ENCODE measurements around the gene FTSJ1. TPM values are rescaled to one million over a fixed set of nuclear protein-coding genes. Genes with fewer than 3 reads are reported as not detected.

FTSJ1 gene
- total and polyA plus RNA-seq, 2 of the 8 experiments (the other 6 are each of a cell fraction or from before 2014, with no cell fraction given): 62.4 to 80.4 TPM

DNA sequence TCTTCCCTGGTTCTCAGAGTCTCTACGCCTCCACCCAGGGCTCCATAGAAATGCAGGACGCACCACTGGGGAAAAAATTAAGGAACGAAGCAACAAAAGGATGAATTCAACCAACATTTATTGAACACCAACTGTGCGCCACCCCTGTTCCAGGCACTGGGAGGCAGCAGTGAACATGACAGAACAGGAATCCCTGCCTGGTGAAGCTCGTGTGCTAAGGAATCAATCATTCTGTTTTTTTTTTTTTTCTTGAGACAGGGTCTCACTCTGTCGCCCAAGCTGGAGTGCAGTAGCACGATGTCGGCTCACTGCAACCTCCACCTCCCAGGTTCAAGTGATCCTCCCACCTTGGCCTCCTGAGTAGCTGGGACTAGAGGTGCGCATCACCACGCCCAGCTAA lies 1.9 kb upstream of the FTSJ1 start:
- peaks cover 5 to 15% (median 11%) of the 10 kb centered on the region in 4 experiments for H3K4me1 ChIP-seq (replicated peaks in 1 of 4; ENCODE audit: control insufficient read depth in 3 of 4, insufficient read depth in 4 of 4, low read length in 3 of 4)
- H2AK5ac ChIP-seq (ENCODE audit: low read depth, low read length): no peak overlapping the region
- H3K79me2 ChIP-seq (ENCODE audit: control insufficient read depth in 1 of 2, insufficient read depth in 2 of 2, low read length in 2 of 2): peaks cover 0 to 24% of the 10 kb centered on the region in 2 experiments; a peak in 2 of 4 replicates
- peak overlapping the region; percentile 53; the same call in 1 of the 2 replicates for H2AFZ ChIP-seq (ENCODE audit: low read length)
- no peak for DNase-seq (ENCODE audit: low read depth in 1 of 2, low spot score in 2 of 2)
- H3K27me3 ChIP-seq (replicated peaks in 1 of 4; ENCODE audit: control insufficient read depth in 3 of 4, extremely low read depth in 1 of 4, insufficient read depth in 3 of 4, low read length in 3 of 4): no peaks in the 10 kb centered on the region
- no peak overlapping the region for H3K56ac ChIP-seq (replicated peaks; ENCODE audit: insufficient read length, low read depth, low read length)
- H2BK15ac ChIP-seq (ENCODE audit: low read length): no peak overlapping the region
- H3K4me3 ChIP-seq (ENCODE audit: extremely low read depth in 1 of 4, insufficient read depth in 2 of 4, low read depth in 3 of 4, low read length in 4 of 4): peak overlapping the region in 1 of 4 experiments; percentile 37; a peak in 1 of 8 replicates
- no peak overlapping the region for H2BK20ac ChIP-seq (ENCODE audit: low read length)
- no peak overlapping the region for H3K9ac ChIP-seq (replicated peaks in 1 of 4; ENCODE audit: extremely low read depth in 1 of 4, low read depth in 3 of 4, low read length in 3 of 4)
- H3K4me2 ChIP-seq (ENCODE audit: insufficient read depth in 1 of 2, low read depth in 2 of 2, low read length in 2 of 2): peak overlapping the region; percentile 6 to 54; a peak in 3 of 4 replicates
- H3K9me3 ChIP-seq (ENCODE audit: insufficient read depth in 2 of 2, low read depth in 1 of 2, low read length in 1 of 2): no peaks in the 10 kb centered on the region
- H3K4ac ChIP-seq (replicated peaks; ENCODE audit: insufficient read length, low read depth, low read length): peak overlapping the region; percentile 3
- no peak overlapping the region for H4K91ac ChIP-seq (replicated peaks; ENCODE audit: insufficient read length, low read length)
- no peak overlapping the region for H3K27ac ChIP-seq (ENCODE audit: low read depth, low read length)
- FAIRE-seq: peak; percentile 78
- 64% methylated on average over 7 of the region's 10 CpGs; no CpG with 5 or more reads in 1 of the 2 experiments for WGBS, 2 experiments (ENCODE audit: extremely low coverage in 1 of 2, insufficient coverage in 1 of 2, insufficient read length in 1 of 2, insufficient replicate concordance in 2 of 2, low coverage in 1 of 2, low lambda C conversion rate in 2 of 2, missing lambda C conversion rate in 1 of 2)
- H3K36me3 ChIP-seq (ENCODE audit: control insufficient read depth in 2 of 4, insufficient read depth in 4 of 4, low read length in 3 of 4): peaks cover 0 to 5% (median 0%) of the 10 kb centered on the region in 4 experiments; a peak in 2 of 8 replicates
- no peak overlapping the region for H2BK120ac ChIP-seq (replicated peaks; ENCODE audit: low read depth, low read length)
- CTCF ChIA-PET (ENCODE audit: partially characterized antibody): interaction anchor here (1.1 to 2.0 kb wide), 2 partner anchors 20 to 389 kb away, joined by 4 to 9 read pairs; no protein-coding TSS in a partner anchor
- H3K23me2 ChIP-seq (ENCODE audit: low read depth, low read length): peaks cover 3% of the 10 kb centered on the region; the same call in 1 of the 2 replicates
- no peaks in the 10 kb centered on the region for H3K79me1 ChIP-seq (ENCODE audit: low read depth, low read length)
- no peak overlapping the region for H4K8ac ChIP-seq (ENCODE audit: extremely low read depth, insufficient read depth, low read length)
- H3K18ac ChIP-seq (ENCODE audit: extremely low read depth, low read length): no peak overlapping the region
- POLR2A ChIA-PET (ENCODE audit: partially characterized antibody): interaction anchor here (0.6 to 1.8 kb wide), 3 partner anchors 11 to 297 kb away, joined by 3 to 4 read pairs (median 3); no protein-coding TSS in a partner anchor
- no peak overlapping the region for H3K14ac ChIP-seq (ENCODE audit: insufficient read length)
- H4K5ac ChIP-seq (ENCODE audit: insufficient read length, low read depth, low read length): no peak overlapping the region
- H2BK5ac ChIP-seq (ENCODE audit: low read depth, low read length): peak overlapping the region; percentile 44; the same call in 1 of the 2 replicates
- TF ChIP-seq RAD21 (IDR thresholded peaks at IDR 0.05 in 1 of 2, conservative IDR thresholded peaks at IDR 0.05 in 1 of 2; ENCODE audit: low read depth in 2 of 2, low read length in 2 of 2) (peak in 1 of 2 experiments; percentile 34; a peak in 1 of 4 replicates), CTCF (IDR thresholded peaks at IDR 0.05; ENCODE audit: control extremely low read depth in 1 of 3, insufficient read depth in 1 of 3, low read depth in 1 of 3, low read length in 3 of 3) (peak in 1 of 3 experiments; percentile 42; a peak in 2 of 4 replicates), SAP30 (IDR thresholded peaks at IDR 0.05; ENCODE audit: insufficient read depth, insufficient replicate concordance, low read length) (no peak)
- peak overlapping the region; percentile 63; the same call in 1 of the 2 replicates for H2BK12ac ChIP-seq (ENCODE audit: low read depth, low read length)
- no peak overlapping the region for H3K23ac ChIP-seq (ENCODE audit: insufficient read length)
- peaks cover 0 to 7% of the 10 kb centered on the region in 2 experiments for H4K20me1 ChIP-seq (replicated peaks in 1 of 2; ENCODE audit: control insufficient read depth in 1 of 2, insufficient read depth in 2 of 2, low read length in 2 of 2)

All from H1 (cell line).